H1 (cell line): ENCODE measurements around the gene U2SURP. TPM values are rescaled to one million over a fixed set of nuclear protein-coding genes. Genes with fewer than 3 reads are reported as not detected.

Source experiments
- ASH2L ChIP-seq: fragments of 200-600, 300-600 bp; sonication (generic); IDR thresholded peaks from one replicate; pipeline ENCODE4 v1.7.1; 2017; ENCODE audit warnings: low read length
- CBX8 ChIP-seq: fragments of 300-800, 300-1000 bp; sonication (generic); IDR thresholded peaks from 2 replicates; pipeline ENCODE4 v1.7.1; 2016; ENCODE audit warnings: low read depth, low read length, borderline replicate concordance
- FOSL1 ChIP-seq: IDR thresholded peaks from 2 replicates; pipeline ENCODE4 v1.6.1; 2011; ENCODE audit warnings: mild to moderate bottlenecking, low read depth, low read length, moderate library complexity; ENCODE audit not compliant: insufficient read depth
- HDAC2 ChIP-seq, 2 experiments: fragments of 300-600 bp in 1 of 2; sonication (generic) in 1 of 2; IDR thresholded peaks; 2 replicates each; pipeline ENCODE4 v1.6.1; 2011 to 2012; ENCODE audit warnings: low read depth in 2 of 2, low read length in 2 of 2, mild to moderate bottlenecking in 2 of 2, moderate library complexity in 2 of 2, borderline replicate concordance in 1 of 2, inconsistent platforms in 1 of 2
- JUN ChIP-seq: IDR thresholded peaks from 2 replicates; pipeline ENCODE4 v1.6.1; 2011; ENCODE audit warnings: low read depth, mild to moderate bottlenecking, improper control_type of control experiment, low read length
- RXRA ChIP-seq: IDR thresholded peaks from 2 replicates; pipeline ENCODE4 v1.6.1; 2011; ENCODE audit warnings: low read depth, mild to moderate bottlenecking, low read length, moderate library complexity; ENCODE audit not compliant: insufficient read depth
- SIN3A ChIP-seq, 2 experiments: IDR thresholded peaks in 1 of 2; conservative IDR thresholded peaks in 1 of 2; 2 replicates each; pipeline ENCODE4 v1.6.1; 2011 to 2012; ENCODE audit warnings: low read length in 2 of 2, improper control_type of control experiment in 1 of 2, low read depth in 1 of 2, mild to moderate bottlenecking in 1 of 2
- SP4 ChIP-seq: IDR thresholded peaks from 2 replicates; pipeline ENCODE4 v1.6.1; 2012; ENCODE audit warnings: low read length, inconsistent platforms
- polyA plus RNA-seq, 7 experiments: library from polyadenylated mRNA; depleted of rRNA in 3 of 7; stranded (reverse) in 5 of 7; unstranded in 2 of 7; fragments of >200 nt in 5 of 7; fragments of 200-250 nt in 2 of 7; gene quantifications; 1 replicate in 5 of 7; 2 replicates in 1 of 7; 4 replicates in 1 of 7; pipeline versions ENCODE4 v1.2.1 to v1.2.3, GENCODE V29; 2011 to 2013; ENCODE audit warnings: missing spikeins in 2 of 7, mixed read lengths in 2 of 7
- total RNA-seq: library from RNA; stranded (reverse); fragmentation: NEBNext Ultra II Directional; extraction: Animal tissue kit (Norgen Biotek cat#: 25700); gene quantifications from 2 replicates; pipeline ENCODE4 v1.2.1, GENCODE V29; 2021
- TF ChIP-seq, protein P1 (sequence below): IDR thresholded peaks from 2 replicates; pipeline ENCODE4 v1.6.1; 2011; ENCODE audit warnings: low read depth, mild to moderate bottlenecking, low read length; ENCODE audit not compliant: insufficient read depth

Gene U2SURP
- total and polyA plus RNA-seq, 2 of the 8 experiments (the other 6 are each of a cell fraction or from before 2014, with no cell fraction given) = 22.2 to 167 TPM

DNA sequence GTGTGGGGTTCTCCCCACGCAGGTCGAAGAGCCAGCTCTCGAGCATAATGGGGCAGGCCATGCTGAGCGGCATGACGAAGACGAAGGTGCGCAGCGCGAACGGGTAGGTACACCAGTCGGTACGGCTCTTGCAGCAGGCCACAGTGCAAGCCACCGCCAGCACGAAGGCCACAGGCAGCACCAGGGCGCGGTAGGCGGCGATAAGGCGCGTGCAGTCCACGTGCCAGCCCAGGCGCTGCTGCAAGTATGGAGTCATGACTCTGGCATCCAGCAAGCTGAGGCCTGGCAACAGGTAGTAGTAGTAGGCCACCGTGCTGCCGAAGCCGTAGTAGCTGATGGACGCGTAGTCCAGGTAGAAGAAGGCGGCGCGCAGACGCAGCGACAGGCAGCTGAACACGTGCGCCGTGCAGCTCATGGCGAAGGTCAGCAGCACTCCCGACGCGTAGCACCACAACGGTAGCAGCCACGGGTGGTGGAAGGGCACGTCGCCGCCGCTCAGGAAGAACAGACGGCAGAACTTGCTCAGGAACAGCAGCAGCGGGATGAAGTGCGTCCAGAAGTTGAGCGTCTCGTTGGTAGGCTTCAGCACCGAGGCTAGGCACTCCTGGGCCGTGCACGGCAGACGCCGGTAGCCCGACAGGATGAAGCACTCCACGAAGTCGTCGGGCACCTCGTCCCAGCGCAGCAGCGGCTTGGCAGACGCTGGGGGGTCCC, 38.7 kb upstream of the U2SURP start (continued):
- TF ChIP-seq, protein P1, sequence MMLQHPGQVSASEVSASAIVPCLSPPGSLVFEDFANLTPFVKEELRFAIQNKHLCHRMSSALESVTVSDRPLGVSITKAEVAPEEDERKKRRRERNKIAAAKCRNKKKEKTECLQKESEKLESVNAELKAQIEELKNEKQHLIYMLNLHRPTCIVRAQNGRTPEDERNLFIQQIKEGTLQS = no peak
- TF ChIP-seq SIN3A (conservative IDR thresholded peaks at IDR 0.05 in 1 of 2, IDR thresholded peaks at IDR 0.05 in 1 of 2; ENCODE audit: low read depth in 1 of 2, low read length in 2 of 2) (no peak), SP4 (no peak), RXRA (no peak), CBX8 (no peak), ASH2L (peak; percentile 13), FOSL1 (no peak), HDAC2 (IDR thresholded peaks at IDR 0.05; ENCODE audit: borderline replicate concordance in 1 of 2, low read depth in 2 of 2, low read length in 2 of 2) (peak in 1 of 2 experiments; percentile 51; a peak in 1 of 4 replicates), JUN (no peak)
